KBM-7 (cell line): Measurements from ENCODE around the gene GRIA4.

Source experiments
- DNase-seq: peaks from one replicate; pipeline ENCODE4 v3.0.0-alpha.2; 2015
- in situ Hi-C: fragments of 300-500 bp; cut with MboI; formaldehyde crosslinking; loops from 2 replicates; pipeline ENCODE4 v1.14.3; 2020; ENCODE audit warnings: low sequenced_read_pairs, low pct_unique_long_range_greater_than_20kb, mixed read lengths

The GRIA4 gene

GRCh38 chr11:105705786-105706530, 96.1 kb downstream of the GRIA4 start:
- in situ Hi-C loops: no loop called here
- DNase-seq: no peak

GRCh38 chr11:105713106-105713505, 103.2 kb downstream of the GRIA4 start:
- in situ Hi-C loops: no loop called here
- DNase-seq: no peak

- in situ Hi-C loops: no loop called here
- DNase-seq: no peak
These were observed 103.8 kb downstream of the GRIA4 start for GRCh38 chr11:105713696-105714095.

GRCh38 chr11:105718641-105719040, 108.8 kb downstream of the GRIA4 start:
- no peak for DNase-seq

GRCh38 chr11:105719073-105719822, 109.4 kb downstream of the GRIA4 start:
- DNase-seq: no peak
- in situ Hi-C loops: no loop called here

More at GRCh38 chr11:105718641-105719040, 108.8 kb downstream of the GRIA4 start:
- in situ Hi-C loops: no loop called here

GRCh38 chr11:105720096-105720495, 110.2 kb downstream of the GRIA4 start:
- in situ Hi-C loops: no loop called here
- DNase-seq: no peak

- no peak for DNase-seq
- in situ Hi-C loops: no loop called here
These were observed 113.4 kb downstream of the GRIA4 start for GRCh38 chr11:105723269-105723668.

GRCh38 chr11:105732611-105733010, 122.7 kb downstream of the GRIA4 start:
- in situ Hi-C loops: no loop called here

GRCh38 chr11:105734426-105734825, 124.6 kb downstream of the GRIA4 start:
- no peak for DNase-seq
- in situ Hi-C loops: no loop called here

More at GRCh38 chr11:105732611-105733010, 122.7 kb downstream of the GRIA4 start:
- DNase-seq: no peak

- no peak for DNase-seq
- in situ Hi-C loops: no loop called here
These were observed 128.4 kb downstream of the GRIA4 start for GRCh38 chr11:105738251-105738650.

GRCh38 chr11:105738986-105739795, 129.3 kb downstream of the GRIA4 start:
- in situ Hi-C loops: no loop called here

GRCh38 chr11:105740164-105740903, 130.5 kb downstream of the GRIA4 start:
- in situ Hi-C loops: no loop called here

More at GRCh38 chr11:105738986-105739795, 129.3 kb downstream of the GRIA4 start:
- DNase-seq: no peak

GRCh38 chr11:105741488-105742020, 131.7 kb downstream of the GRIA4 start:
- no peak for DNase-seq
- in situ Hi-C loops: no loop called here

More at GRCh38 chr11:105740164-105740903, 130.5 kb downstream of the GRIA4 start:
- DNase-seq: no peak

GRCh38 chr11:105754260-105754659, 144.4 kb downstream of the GRIA4 start:
- in situ Hi-C loops: no loop called here
- no peak for DNase-seq

GRCh38 chr11:105754716-105755115, 144.8 kb downstream of the GRIA4 start:
- in situ Hi-C loops: no loop called here
- no peak for DNase-seq

GRCh38 chr11:105757107-105757506, 147.2 kb downstream of the GRIA4 start:
- in situ Hi-C loops: no loop called here
- DNase-seq: no peak

GRCh38 chr11:105763594-105763993, 153.7 kb downstream of the GRIA4 start:
- DNase-seq: no peak
- in situ Hi-C loops: no loop called here

GRCh38 chr11:105767931-105768330, 158.1 kb downstream of the GRIA4 start:
- DNase-seq: no peak
- in situ Hi-C loops: no loop called here

- in situ Hi-C loops: no loop called here
- DNase-seq: no peak
These were observed 159.8 kb downstream of the GRIA4 start for GRCh38 chr11:105769627-105770026.
